Spleen (tissue), 7 donors: ENCODE measurements around the gene STON1.
"Not testable (repeated sequence)": the region's sequence is repeated elsewhere in the genome, so short reads cannot be mapped to it uniquely, and the experiment has no call there.

Source experiments
- CTCF ChIP-seq, 11 experiments: fragments of 200-600 bp in 7 of 11; fragments of 450-650 bp in 4 of 11; sonication (generic) in 4 of 11; IDR thresholded peaks in 8 of 11; conservative IDR thresholded peaks in 3 of 11; 1 replicate in 7 of 11; 2 replicates in 4 of 11; pipeline versions ENCODE4 v1.4.0 to v1.8.0; 2016 to 2021; ENCODE audit warnings: antibody characterized with exemption in 11 of 11, inconsistent platforms in 4 of 11, mild to moderate bottlenecking in 1 of 11
- POLR2A ChIP-seq, 3 donors: fragments of 450-650 bp; IDR thresholded peaks; one replicate each; pipeline ENCODE4 v1.5.1; 2017; ENCODE audit warnings: antibody characterized with exemption in 3 of 3, mild to moderate bottlenecking in 1 of 3
- POLR2AphosphoS5 ChIP-seq, 3 donors: sonication (generic); formaldehyde crosslinking; IDR thresholded peaks; one replicate each; pipeline ENCODE4 v1.5.1; 2017; ENCODE audit warnings: antibody characterized with exemption in 3 of 3
- donor health status: DM: no; HTN: no; CAD: no; lungs with moderate emphysema.
- donor health status: DM: no; HTN: no; CAD: no.
- donor health status: DM: no; HTN: no; CAD: no.

GRCh38 chr2:48555071-48555470 is 25.1 kb downstream of the STON1 start:
- TF ChIP-seq CTCF (IDR thresholded peaks at IDR 0.05 in 8 of 11, conservative IDR thresholded peaks at IDR 0.05 in 3 of 11); POLR2A (IDR thresholded peaks at IDR 0.05); POLR2AphosphoS5 (IDR thresholded peaks at IDR 0.05): not testable (repeated sequence)
